ENCODE results near the gene TMEM256.

DNA sequence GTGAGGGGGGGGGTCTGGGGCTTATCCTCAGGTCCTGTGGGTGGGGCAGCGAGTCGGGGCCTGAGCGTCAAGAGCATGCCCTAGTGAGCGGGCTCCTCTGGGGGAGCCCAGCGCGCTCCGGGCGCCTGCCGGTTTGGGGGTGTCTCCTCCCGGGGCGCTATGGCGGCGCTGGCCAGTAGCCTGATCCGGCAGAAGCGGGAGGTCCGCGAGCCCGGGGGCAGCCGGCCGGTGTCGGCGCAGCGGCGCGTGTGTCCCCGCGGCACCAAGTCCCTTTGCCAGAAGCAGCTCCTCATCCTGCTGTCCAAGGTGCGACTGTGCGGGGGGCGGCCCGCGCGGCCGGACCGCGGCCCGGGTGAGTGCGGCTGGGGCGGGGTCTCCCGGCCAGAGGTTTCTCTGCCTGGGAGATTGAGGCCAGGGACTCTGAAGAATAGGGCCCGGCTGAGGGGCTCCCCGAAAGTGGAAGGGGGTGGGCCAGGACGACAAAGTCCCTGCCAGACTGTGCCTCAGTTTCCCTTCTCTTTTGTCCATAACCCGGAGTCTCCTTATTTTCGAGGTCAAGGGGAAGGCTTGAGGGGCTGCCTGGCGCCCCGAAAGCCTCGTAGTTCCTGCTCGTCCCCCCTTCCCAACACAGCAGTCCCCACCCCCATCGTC, 35.7 kb upstream of the TMEM256 start, which contains the start of gene FGF11:
- no peak for TF ChIP-seq POLR2AphosphoS5 (IDR thresholded peaks at IDR 0.05; ENCODE audit: low read depth, low read length)
- TF ChIP-seq POLR2A (IDR thresholded peaks at IDR 0.05; ENCODE audit: low read depth, low read length), result no peak
- TF ChIP-seq TAF1 (IDR thresholded peaks at IDR 0.05; ENCODE audit: low read depth, low read length), result no peak; the same call in 1 of the 2 replicates
- TF ChIP-seq SPI1 (IDR thresholded peaks at IDR 0.05; ENCODE audit: low read depth, low read length), result no peak

All from GM12891 (cell line).